ENCODE measurements around the gene PCDHGA6. TPM values are rescaled to one million over a fixed set of nuclear protein-coding genes. Genes with fewer than 3 reads are reported as not detected.
"Not testable (repeated sequence)": the region's sequence is repeated elsewhere in the genome, so short reads cannot be mapped to it uniquely, and the experiment has no call there.

PCDHGA6 gene
- total RNA-seq, 2 experiments from 2014 or later: 0.05 to 0.14 TPM

GRCh38 chr5:141397756-141398551 is 24.3 kb downstream of the PCDHGA6 start, which contains the start of gene PCDHGB5:
PCDHGB5 (plus strand) TSS chr5:141397947; CDS start chr5:141398128, 181 bp downstream.
- CTCF ChIA-PET: interaction anchor here (0.6 to 2.6 kb wide), 18 partner anchors 9 to 244 kb away, joined by 3 to 14 read pairs (median 4); partner anchors contain the start of genes PCDHGA10, PCDHGA11, PCDHGA12 and PCDHGB6
- H3K4me1 Mint-ChIP-seq; H3K27ac Mint-ChIP-seq; intact Hi-C loops (cut with DNase I, micrococcal nuclease); POLR2A ChIA-PET: not testable (repeated sequence)
- H3K36me3 Mint-ChIP-seq (ENCODE audit: low read depth): peaks cover 25% of the 10 kb centered on the region
- peak within 1 kb of the TSS; percentile 52 for H3K4me3 Mint-ChIP-seq
- peaks cover 53% of the 10 kb centered on the region for H3K27me3 Mint-ChIP-seq
- peaks cover 17% of the 10 kb centered on the region for H3K9me3 Mint-ChIP-seq (ENCODE audit: low read depth)
- DNase-seq: peak; percentile 67
- peak; percentile 84 for ATAC-seq

GRCh38 chr5:141398608-141399007 is 24.9 kb downstream of the PCDHGA6 start:
- POLR2A ChIA-PET: no interaction called here
- DNase-seq (no peak), ATAC-seq (no peak)
- no peak overlapping the region for H3K4me3 Mint-ChIP-seq
- peaks cover 13% of the 10 kb centered on the region for H3K9me3 Mint-ChIP-seq (ENCODE audit: low read depth)
- CTCF ChIA-PET: interaction anchor here (0.7 to 2.3 kb wide), 5 partner anchors 23 to 243 kb away, joined by 3 to 12 read pairs (median 5); partner anchors contain the start of gene PCDHGA11
- H3K27me3 Mint-ChIP-seq: peaks cover 54% of the 10 kb centered on the region
- no peaks in the 10 kb centered on the region for H3K4me1 Mint-ChIP-seq
- H3K27ac Mint-ChIP-seq: no peak overlapping the region
- intact Hi-C loops (cut with DNase I, micrococcal nuclease): no loop called here
- H3K36me3 Mint-ChIP-seq (ENCODE audit: low read depth): peaks cover 21% of the 10 kb centered on the region

GRCh38 chr5:141399555-141400258 is 26.0 kb downstream of the PCDHGA6 start:
- Mint-ChIP-seq H3K4me1 (no peaks in the 10 kb centered on the region), H3K36me3 (ENCODE audit: low read depth) (peaks cover 17% of the 10 kb centered on the region), H3K27ac (no peak overlapping the region), H3K27me3 (peaks cover 56% of the 10 kb centered on the region), H3K4me3 (no peak overlapping the region), H3K9me3 (ENCODE audit: low read depth) (peaks cover 6% of the 10 kb centered on the region)
- intact Hi-C loops (cut with DNase I, micrococcal nuclease): loop anchor here in 1 of 2 experiments (10.0 kb wide), 1 partner anchor 525 kb away; the partner anchor contains the start of gene PCDHA12
- CTCF ChIA-PET: interaction anchor here (0.7 to 2.3 kb wide), 6 partner anchors 9 to 158 kb away, joined by 3 to 8 read pairs (median 3); partner anchors contain the start of gene TAF7
- POLR2A ChIA-PET: no interaction called here
- no peak for ATAC-seq
- no peak for DNase-seq

GRCh38 chr5:141402553-141403243 is 29.0 kb downstream of the PCDHGA6 start, which contains the start of gene PCDHGA9:
PCDHGA9 (plus strand) TSS chr5:141402778; CDS start chr5:141402953, 175 bp downstream.
- Mint-ChIP-seq H3K27ac (no peak within 1 kb of the TSS), H3K4me3 (no peak within 1 kb of the TSS), H3K36me3 (ENCODE audit: low read depth) (peaks cover 11% of the 10 kb centered on the region), H3K27me3 (peaks cover 56% of the 10 kb centered on the region), H3K9me3 (ENCODE audit: low read depth) (peaks cover 10% of the 10 kb centered on the region), H3K4me1 (no peaks in the 10 kb centered on the region)
- ChIA-PET CTCF (interaction anchor here (0.6 to 1.5 kb wide), 12 partner anchors 10 to 956 kb away, joined by 3 to 15 read pairs (median 4); partner anchors contain the start of genes PCDHGA10, PCDHGA11 and PCDHGB7), POLR2A (no interaction called here)
- intact Hi-C loops (cut with DNase I, micrococcal nuclease): loop anchor here in 1 of 2 experiments (10.0 kb wide), 1 partner anchor 528 kb away; the partner anchor contains the start of gene PCDHA12
- DNase-seq: peak; percentile 46
- ATAC-seq: no peak

DNA sequence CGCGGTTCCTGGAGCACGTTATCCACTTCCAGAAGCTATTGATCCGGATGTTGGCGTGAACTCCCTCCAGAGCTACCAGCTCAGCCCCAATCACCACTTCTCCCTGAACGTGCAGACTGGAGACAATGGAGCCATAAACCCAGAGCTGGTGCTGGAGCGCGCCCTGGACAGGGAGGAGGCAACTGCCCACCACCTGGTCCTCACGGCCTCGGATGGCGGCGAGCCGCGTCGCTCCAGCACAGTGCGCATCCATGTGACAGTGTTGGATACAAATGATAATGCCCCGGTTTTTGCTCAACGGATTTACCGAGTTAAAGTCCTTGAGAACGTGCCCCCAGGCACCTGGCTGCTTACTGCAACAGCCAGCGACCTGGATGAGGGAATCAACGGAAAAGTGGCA is 29.7 kb downstream of the PCDHGA6 start:
- intact Hi-C loops (cut with DNase I, micrococcal nuclease): loop anchor here in 1 of 2 experiments (10.0 kb wide), 1 partner anchor 529 kb away; the partner anchor contains the start of gene PCDHA12
- Mint-ChIP-seq H3K9me3 (ENCODE audit: low read depth) (peaks cover 12% of the 10 kb centered on the region), H3K27me3 (peaks cover 62% of the 10 kb centered on the region), H3K36me3 (ENCODE audit: low read depth) (peaks cover 13% of the 10 kb centered on the region), H3K4me3 (no peak overlapping the region), H3K4me1 (no peaks in the 10 kb centered on the region), H3K27ac (no peak overlapping the region)
- no peak for DNase-seq
- no peak for ATAC-seq
- ChIA-PET POLR2A (no interaction called here), CTCF (interaction anchor here (0.6 to 1.5 kb wide), 12 partner anchors 10 to 207 kb away, joined by 3 to 15 read pairs (median 4); partner anchors contain the start of genes PCDHGA10, PCDHGA11 and PCDHGB7)

DNA sequence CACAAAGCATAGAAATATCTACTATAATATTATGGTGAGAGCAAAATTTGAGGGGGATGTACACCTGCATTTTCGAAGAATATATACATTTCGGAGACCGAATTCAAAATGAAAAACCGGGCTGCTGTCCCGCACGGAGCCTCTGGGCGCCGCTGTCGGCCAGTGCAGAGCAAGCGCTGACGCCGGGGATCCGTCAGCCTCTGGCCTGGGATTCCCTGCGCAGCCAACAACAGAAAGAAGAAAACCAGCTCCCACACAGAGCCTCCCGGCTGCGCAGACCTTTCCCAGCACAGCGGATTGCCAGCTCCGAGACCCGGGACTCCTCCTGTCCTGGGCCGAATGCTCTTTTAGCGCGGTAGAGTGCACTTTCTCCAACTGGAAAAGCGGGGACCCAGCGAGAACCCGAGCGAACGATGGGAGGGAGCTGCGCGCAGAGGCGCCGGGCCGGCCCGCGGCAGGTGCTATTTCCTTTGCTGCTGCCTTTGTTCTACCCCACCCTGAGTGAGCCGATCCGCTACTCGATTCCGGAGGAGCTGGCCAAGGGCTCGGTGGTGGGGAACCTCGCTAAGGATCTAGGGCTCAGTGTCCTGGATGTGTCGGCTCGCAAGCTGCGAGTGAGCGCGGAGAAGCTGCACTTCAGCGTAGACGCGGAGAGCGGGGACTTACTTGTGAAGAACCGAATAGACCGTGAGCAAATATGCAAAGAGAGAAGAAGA is 34.3 kb downstream of the PCDHGA6 start, which contains the start of gene PCDHGB6:
TSS of gene PCDHGB6 (plus strand) at position 232 of the 716 bp plus-strand sequence. CDS start at position 414, 182 bp downstream.
- ATAC-seq: peak; percentile 80
- peak within 1 kb of the TSS; percentile 48 for H3K4me3 Mint-ChIP-seq
- peaks cover 19% of the 10 kb centered on the region for H3K9me3 Mint-ChIP-seq (ENCODE audit: low read depth)
- H3K27ac Mint-ChIP-seq, H3K4me1 Mint-ChIP-seq, POLR2A ChIA-PET: not testable (repeated sequence)
- peaks cover 60% of the 10 kb centered on the region for H3K27me3 Mint-ChIP-seq
- peak; percentile 74 for DNase-seq
- intact Hi-C loops (cut with DNase I, micrococcal nuclease): loop anchor here (5.0 to 10.0 kb wide), 2 partner anchors 36 to 533 kb away; partner anchors contain the start of genes PCDHGA6 (in 2 of the 2), PCDHGB3 (in 2 of the 2) and PCDHA12 (in 1 of the 2)
- H3K36me3 Mint-ChIP-seq (ENCODE audit: low read depth): peaks cover 16% of the 10 kb centered on the region
- CTCF ChIA-PET: interaction anchor here (1.0 to 3.9 kb wide), 17 partner anchors 9 to 226 kb away, joined by 3 to 23 read pairs (median 4); partner anchors contain the start of genes DIAPH1, PCDHGA1, PCDHGA11 and PCDHGA12

DNA sequence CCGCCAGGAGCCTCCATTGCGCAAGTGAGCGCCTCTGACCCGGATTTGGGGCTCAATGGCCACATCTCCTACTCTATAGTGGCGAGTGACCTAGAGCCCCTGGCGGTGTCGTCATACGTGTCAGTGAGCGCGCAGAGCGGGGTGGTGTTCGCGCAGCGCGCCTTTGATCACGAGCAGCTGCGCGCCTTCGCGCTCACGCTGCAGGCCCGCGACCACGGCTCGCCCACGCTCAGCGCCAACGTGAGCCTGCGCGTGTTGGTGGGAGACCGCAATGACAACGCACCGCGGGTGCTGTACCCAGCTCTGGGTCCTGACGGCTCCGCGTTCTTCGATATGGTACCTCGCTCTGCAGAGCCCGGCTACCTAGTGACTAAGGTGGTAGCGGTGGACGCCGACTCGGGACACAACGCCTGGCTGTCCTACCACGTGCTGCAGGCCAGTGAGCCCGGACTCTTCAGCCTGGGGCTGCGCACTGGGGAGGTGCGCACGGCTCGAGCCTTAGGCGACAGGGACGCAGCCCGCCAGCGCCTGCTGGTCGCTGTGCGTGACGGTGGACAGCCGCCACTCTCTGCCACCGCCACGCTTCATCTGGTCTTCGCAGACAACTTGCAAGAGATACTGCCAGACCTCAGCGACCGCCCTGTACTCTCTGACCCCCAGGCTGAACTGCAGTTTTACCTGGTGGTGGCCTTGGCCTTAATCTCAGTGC is 36.1 kb downstream of the PCDHGA6 start:
- POLR2A ChIA-PET: no interaction called here
- DNase-seq (no peak), ATAC-seq (no peak)
- no peak overlapping the region for H3K4me3 Mint-ChIP-seq
- CTCF ChIA-PET: interaction anchor here (0.7 kb wide), 1 partner anchor 71 kb away, joined by 3 read pairs; no protein-coding TSS in a partner anchor
- H3K4me1 Mint-ChIP-seq: peaks cover 8% of the 10 kb centered on the region
- H3K27ac Mint-ChIP-seq: no peak overlapping the region
- peaks cover 63% of the 10 kb centered on the region for H3K27me3 Mint-ChIP-seq
- H3K9me3 Mint-ChIP-seq (ENCODE audit: low read depth): peaks cover 19% of the 10 kb centered on the region
- intact Hi-C loops (cut with DNase I, micrococcal nuclease): loop anchor here (5.0 to 10.0 kb wide), 2 partner anchors 37 to 535 kb away; partner anchors contain the start of genes PCDHGA6 (in 2 of the 2), PCDHGB3 (in 2 of the 2) and PCDHA12 (in 1 of the 2)
- H3K36me3 Mint-ChIP-seq (ENCODE audit: low read depth): peaks cover 16% of the 10 kb centered on the region

DNA sequence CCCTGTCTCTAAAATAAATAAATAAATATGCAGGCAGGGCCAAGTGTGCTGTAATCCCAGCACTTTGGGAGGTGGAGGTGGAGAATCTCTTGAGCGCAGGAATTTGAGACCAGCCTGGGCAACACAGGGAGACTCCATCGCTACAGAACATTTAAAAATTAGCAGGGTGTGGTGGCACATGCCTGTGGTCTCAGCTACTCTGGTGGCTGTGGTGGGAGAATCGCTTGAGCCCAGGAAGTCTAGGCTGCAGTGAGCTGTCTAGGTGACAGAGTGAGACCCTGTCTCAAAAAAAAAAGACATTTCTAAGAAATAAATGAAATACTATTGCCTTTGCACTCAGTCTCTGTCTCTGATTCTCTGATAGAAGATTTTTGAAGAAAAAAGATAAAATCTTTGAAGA is 37.9 kb downstream of the PCDHGA6 start:
- CTCF ChIA-PET: interaction anchor here (1.8 to 3.8 kb wide), 3 partner anchors 10 to 198 kb away, joined by 5 to 23 read pairs (median 19); partner anchors contain the start of genes PCDHB13 and PCDHGA11

GRCh38 chr5:141412854-141413539 is 39.3 kb downstream of the PCDHGA6 start, which contains the start of gene PCDHGA10:
PCDHGA10 (plus strand) TSS chr5:141412987; CDS start chr5:141413176, 189 bp downstream.
- Mint-ChIP-seq H3K4me1 (peaks cover 10% of the 10 kb centered on the region), H3K9me3 (ENCODE audit: low read depth) (peaks cover 15% of the 10 kb centered on the region), H3K4me3 (peak within 1 kb of the TSS; percentile 62), H3K36me3 (ENCODE audit: low read depth) (peaks cover 23% of the 10 kb centered on the region), H3K27me3 (peaks cover 63% of the 10 kb centered on the region), H3K27ac (no peak within 1 kb of the TSS)
- intact Hi-C loops (cut with DNase I, micrococcal nuclease): loop anchor here (1.0 to 2.0 kb wide), 5 partner anchors 99 to 152 kb away; no protein-coding TSS in a partner anchor
- peak; percentile 74 for DNase-seq
- peak; percentile 76 for ATAC-seq
- CTCF ChIA-PET: interaction anchor here (0.6 to 3.8 kb wide), 33 partner anchors 8 to 200 kb away, joined by 3 to 46 read pairs (median 6); partner anchors contain the start of genes PCDHB13, PCDHGA11, PCDHGA12 and PCDHGA3
- POLR2A ChIA-PET: no interaction called here

More for the DNA sequence above, 37.9 kb downstream of the PCDHGA6 start:
- Mint-ChIP-seq H3K27ac (no peak overlapping the region), H3K4me1 (peaks cover 8% of the 10 kb centered on the region), H3K4me3 (no peak overlapping the region), H3K9me3 (ENCODE audit: low read depth) (peaks cover 16% of the 10 kb centered on the region), H3K27me3 (peaks cover 62% of the 10 kb centered on the region), H3K36me3 (ENCODE audit: low read depth) (peaks cover 21% of the 10 kb centered on the region)
- POLR2A ChIA-PET: no interaction called here
- intact Hi-C loops (cut with DNase I, micrococcal nuclease): no loop called here
- ATAC-seq: no peak
- DNase-seq: no peak
